Astrocyte (in vitro differentiated cells and primary cell): ENCODE data around the gene MYO1A.

ENCODE experiments used
- EZH2 ChIP-seq: IDR thresholded peaks from 2 replicates; pipeline ENCODE4 v1.6.1; 2012; ENCODE audit warnings: mild to moderate bottlenecking, low read length, inconsistent platforms; ENCODE audit not compliant: insufficient read depth
- TF ChIP-seq, protein P1 (sequence below): IDR thresholded peaks from 2 replicates; pipeline ENCODE4 v1.5.1; 2011; ENCODE audit warnings: low read depth, mild to moderate bottlenecking, inconsistent platforms, low read length, moderate library complexity; ENCODE audit not compliant: insufficient read depth

DNA sequence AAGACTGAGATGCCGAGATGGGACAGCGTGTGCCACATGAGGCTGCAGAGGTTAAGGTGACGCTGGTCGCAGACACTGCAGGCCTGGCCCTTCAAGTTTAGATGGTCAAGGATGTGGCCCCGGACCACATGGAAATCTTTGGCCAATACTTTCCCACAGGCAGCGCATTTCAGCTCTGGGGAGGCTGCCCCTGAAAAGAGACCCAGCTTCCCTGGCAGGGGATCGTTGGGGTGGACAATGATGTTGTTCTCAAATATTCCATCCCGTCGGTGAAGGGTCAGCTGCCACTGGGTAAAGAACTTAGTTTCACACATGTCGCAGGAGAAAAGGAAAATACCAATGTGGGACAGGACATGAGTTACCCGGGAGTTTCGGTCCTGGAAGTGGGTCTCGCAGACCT lies 46.5 kb downstream of the MYO1A start:
- TF ChIP-seq, protein P1, sequence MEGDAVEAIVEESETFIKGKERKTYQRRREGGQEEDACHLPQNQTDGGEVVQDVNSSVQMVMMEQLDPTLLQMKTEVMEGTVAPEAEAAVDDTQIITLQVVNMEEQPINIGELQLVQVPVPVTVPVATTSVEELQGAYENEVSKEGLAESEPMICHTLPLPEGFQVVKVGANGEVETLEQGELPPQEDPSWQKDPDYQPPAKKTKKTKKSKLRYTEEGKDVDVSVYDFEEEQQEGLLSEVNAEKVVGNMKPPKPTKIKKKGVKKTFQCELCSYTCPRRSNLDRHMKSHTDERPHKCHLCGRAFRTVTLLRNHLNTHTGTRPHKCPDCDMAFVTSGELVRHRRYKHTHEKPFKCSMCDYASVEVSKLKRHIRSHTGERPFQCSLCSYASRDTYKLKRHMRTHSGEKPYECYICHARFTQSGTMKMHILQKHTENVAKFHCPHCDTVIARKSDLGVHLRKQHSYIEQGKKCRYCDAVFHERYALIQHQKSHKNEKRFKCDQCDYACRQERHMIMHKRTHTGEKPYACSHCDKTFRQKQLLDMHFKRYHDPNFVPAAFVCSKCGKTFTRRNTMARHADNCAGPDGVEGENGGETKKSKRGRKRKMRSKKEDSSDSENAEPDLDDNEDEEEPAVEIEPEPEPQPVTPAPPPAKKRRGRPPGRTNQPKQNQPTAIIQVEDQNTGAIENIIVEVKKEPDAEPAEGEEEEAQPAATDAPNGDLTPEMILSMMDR: no peak
- no peak for TF ChIP-seq EZH2
